Endodermal cell (in vitro differentiated cells): ENCODE measurements around the gene MNT. TPM values are rescaled to one million over a fixed set of nuclear protein-coding genes. Genes with fewer than 3 reads are reported as not detected.
A peak's percentile ranks its signal among the peaks of the same experiment; 100 is the strongest.

ENCODE experiments used
- DNase-seq: peaks from one replicate; pipeline ENCODE4 v3.0.0-alpha.2; 2017
- H3K27ac ChIP-seq: 2 replicates; pipeline ENCODE4 v1.5.1; 2013; ENCODE audit warnings: mild to moderate bottlenecking, low read depth, low read length, moderate library complexity
- H3K27me3 ChIP-seq: 2 replicates; pipeline ENCODE4 v1.6.1; 2013; ENCODE audit warnings: mild to moderate bottlenecking, low read length, moderate library complexity; ENCODE audit not compliant: insufficient read depth, control insufficient read depth, poor library complexity, severe bottlenecking
- H3K36me3 ChIP-seq: 2 replicates; pipeline ENCODE4 v1.7.0; 2013; ENCODE audit warnings: mild to moderate bottlenecking, low read length, moderate library complexity; ENCODE audit not compliant: control insufficient read depth, insufficient read depth
- H3K4me1 ChIP-seq: one replicate; pipeline ENCODE4 v1.7.0; 2013; ENCODE audit warnings: low read length; ENCODE audit not compliant: control insufficient read depth, insufficient read depth
- H3K4me3 ChIP-seq: 2 replicates; pipeline ENCODE4 v1.5.1; 2013; ENCODE audit warnings: mild to moderate bottlenecking, low read length, moderate library complexity
- H3K9ac ChIP-seq: 2 replicates; pipeline ENCODE4 v1.6.1; 2013; ENCODE audit warnings: mild to moderate bottlenecking, low read length, moderate library complexity; ENCODE audit not compliant: poor library complexity, severe bottlenecking; ENCODE audit errors: extremely low read depth
- H3K9me3 ChIP-seq: 2 replicates; pipeline ENCODE4 v1.6.1; 2013; ENCODE audit warnings: mild to moderate bottlenecking, low read length, moderate library complexity; ENCODE audit not compliant: control insufficient read depth
- H3K27ac Mint-ChIP-seq: 2 replicates; pipeline ENCODE4 v1.8.0; 2020; ENCODE audit warnings: mixed read lengths
- H3K27me3 Mint-ChIP-seq: 2 replicates; pipeline ENCODE4 v1.8.0; 2021; ENCODE audit warnings: mild to moderate bottlenecking, mixed read lengths; ENCODE audit not compliant: insufficient read depth
- H3K36me3 Mint-ChIP-seq: 2 replicates; pipeline ENCODE4 v1.8.0; 2020; ENCODE audit warnings: low read depth, mixed read lengths
- H3K4me1 Mint-ChIP-seq: 2 replicates; pipeline ENCODE4 v1.8.0; 2020; ENCODE audit warnings: mixed read lengths
- H3K4me3 Mint-ChIP-seq: 2 replicates; pipeline ENCODE4 v1.8.0; 2020; ENCODE audit warnings: mild to moderate bottlenecking, moderate library complexity, mixed read lengths
- H3K9me3 Mint-ChIP-seq: 2 replicates; pipeline ENCODE4 v1.8.0; 2020; ENCODE audit warnings: mild to moderate bottlenecking, mixed read lengths
- WGBS, 2 experiments: methylation state at CpG; one replicate each; pipeline versions ENCODE4 v1.1.5 to v1.1.7; 2013; ENCODE audit warnings: missing lambda C conversion rate in 2 of 2, mixed read lengths in 1 of 2; ENCODE audit not compliant: insufficient coverage in 1 of 2, insufficient read length in 1 of 2; 5-methylcytosine and 5-hydroxymethylcytosine counted together
- total RNA-seq, 2 donors: library from RNA; stranded (reverse); fragmentation: NEBNext Ultra II Directional in 1 of 2; extraction: Animal tissue kit (Norgen Biotek cat#: 25700) in 1 of 2; gene quantifications; 2 replicates in 1 of 2; 3 replicates in 1 of 2; pipeline ENCODE4 v1.2.1, GENCODE V29; 2021
- TF ChIP-seq, protein P1 (sequence below): fragments of 200-600 bp; sonication (generic); conservative IDR thresholded peaks from 2 replicates; pipeline ENCODE4 v1.5.0; 2021; ENCODE audit warnings: antibody characterized with exemption, mild to moderate bottlenecking

Gene MNT
- total RNA-seq, 2 donors from 2014 or later: 25.3 to 30.2 TPM

DNA sequence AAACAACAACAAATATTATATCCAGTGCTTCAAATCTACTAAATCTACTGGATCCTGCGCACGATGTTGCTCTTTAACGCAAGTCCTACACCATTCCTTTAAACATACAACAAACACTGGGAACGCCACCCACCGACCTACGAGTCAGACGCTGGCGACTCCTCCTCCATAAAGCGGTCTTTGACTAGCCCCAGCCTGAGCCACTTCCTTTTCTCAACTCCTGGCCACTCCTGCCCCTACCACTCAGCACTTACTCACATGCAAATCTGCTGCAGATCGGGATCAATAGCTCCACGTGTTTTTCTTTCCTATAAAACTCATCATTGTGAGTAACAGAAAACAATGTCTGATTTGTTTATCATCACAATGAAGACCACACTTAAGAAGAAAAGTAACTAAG, 32.8 kb upstream of the MNT start:
- Mint-ChIP-seq H3K4me3 (no peak overlapping the region), H3K27me3 (no peaks in the 10 kb centered on the region), H3K36me3 (peaks cover 59% of the 10 kb centered on the region), H3K9me3 (no peaks in the 10 kb centered on the region), H3K4me1 (peaks cover 23% of the 10 kb centered on the region), H3K27ac (peak overlapping the region; percentile 41)
- Histone ChIP-seq H3K4me3 (no peak overlapping the region), H3K4me1 (peaks cover 6% of the 10 kb centered on the region), H3K36me3 (peaks cover 57% of the 10 kb centered on the region), H3K27ac (peak overlapping the region; percentile 88), H3K27me3 (no peaks in the 10 kb centered on the region), H3K9ac (no peak overlapping the region), H3K9me3 (no peaks in the 10 kb centered on the region)
- 79 to 84% methylated on average over 11 of the region's 11 CpGs for WGBS, 2 experiments
- TF ChIP-seq, protein P1, sequence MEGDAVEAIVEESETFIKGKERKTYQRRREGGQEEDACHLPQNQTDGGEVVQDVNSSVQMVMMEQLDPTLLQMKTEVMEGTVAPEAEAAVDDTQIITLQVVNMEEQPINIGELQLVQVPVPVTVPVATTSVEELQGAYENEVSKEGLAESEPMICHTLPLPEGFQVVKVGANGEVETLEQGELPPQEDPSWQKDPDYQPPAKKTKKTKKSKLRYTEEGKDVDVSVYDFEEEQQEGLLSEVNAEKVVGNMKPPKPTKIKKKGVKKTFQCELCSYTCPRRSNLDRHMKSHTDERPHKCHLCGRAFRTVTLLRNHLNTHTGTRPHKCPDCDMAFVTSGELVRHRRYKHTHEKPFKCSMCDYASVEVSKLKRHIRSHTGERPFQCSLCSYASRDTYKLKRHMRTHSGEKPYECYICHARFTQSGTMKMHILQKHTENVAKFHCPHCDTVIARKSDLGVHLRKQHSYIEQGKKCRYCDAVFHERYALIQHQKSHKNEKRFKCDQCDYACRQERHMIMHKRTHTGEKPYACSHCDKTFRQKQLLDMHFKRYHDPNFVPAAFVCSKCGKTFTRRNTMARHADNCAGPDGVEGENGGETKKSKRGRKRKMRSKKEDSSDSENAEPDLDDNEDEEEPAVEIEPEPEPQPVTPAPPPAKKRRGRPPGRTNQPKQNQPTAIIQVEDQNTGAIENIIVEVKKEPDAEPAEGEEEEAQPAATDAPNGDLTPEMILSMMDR: no peak
- no peak for DNase-seq

DNA sequence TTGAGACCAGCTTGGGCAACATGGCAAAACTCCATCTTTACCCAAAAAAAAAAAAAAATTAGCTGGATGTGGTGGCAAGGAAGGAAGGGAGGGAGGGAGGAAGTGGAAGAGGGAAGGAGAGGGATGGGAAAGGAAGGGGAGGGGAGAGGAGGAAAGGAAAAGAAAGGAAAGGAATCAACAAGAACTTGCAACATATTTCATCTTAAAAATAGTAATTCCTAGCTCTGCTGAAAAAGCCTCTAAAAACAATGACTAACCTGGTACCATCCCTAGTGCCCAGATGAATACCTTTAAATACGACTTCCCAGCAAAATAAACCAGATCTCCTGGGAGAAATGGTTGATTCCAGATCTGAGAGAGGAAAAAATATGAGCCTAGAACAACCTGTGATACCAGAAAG, 27.1 kb upstream of the MNT start:
- no CpG with 5 or more reads among the region's 1 CpG for WGBS, 2 experiments
- Histone ChIP-seq H3K36me3 (peaks cover 48% of the 10 kb centered on the region), H3K9ac (no peak overlapping the region), H3K4me3 (no peak overlapping the region), H3K27me3 (no peaks in the 10 kb centered on the region), H3K27ac (no peak overlapping the region), H3K9me3 (no peaks in the 10 kb centered on the region), H3K4me1 (no peaks in the 10 kb centered on the region)
- Mint-ChIP-seq H3K9me3 (no peaks in the 10 kb centered on the region), H3K27me3 (no peaks in the 10 kb centered on the region), H3K27ac (no peak overlapping the region), H3K4me1 (no peaks in the 10 kb centered on the region), H3K36me3 (peaks cover 57% of the 10 kb centered on the region), H3K4me3 (no peak overlapping the region)
- no peak for DNase-seq
- TF ChIP-seq, protein P1: no peak

- no peak overlapping the region for H3K9ac ChIP-seq
- no peak overlapping the region for H3K4me3 Mint-ChIP-seq
- TF ChIP-seq, protein P1: no peak
- H3K36me3 Mint-ChIP-seq: peaks cover 51% of the 10 kb centered on the region
- H3K9me3 Mint-ChIP-seq: no peaks in the 10 kb centered on the region
- H3K4me1 ChIP-seq: no peaks in the 10 kb centered on the region
- H3K9me3 ChIP-seq: no peaks in the 10 kb centered on the region
- H3K27me3 Mint-ChIP-seq: no peaks in the 10 kb centered on the region
- no peaks in the 10 kb centered on the region for H3K27me3 ChIP-seq
- H3K27ac ChIP-seq: no peak overlapping the region
- peaks cover 42% of the 10 kb centered on the region for H3K36me3 ChIP-seq
- 91 to 100% methylated on average over 1 to 2 of the region's 2 CpGs for WGBS, 2 experiments
- DNase-seq: no peak
- H3K4me1 Mint-ChIP-seq: no peaks in the 10 kb centered on the region
- no peak overlapping the region for H3K27ac Mint-ChIP-seq
- no peak overlapping the region for H3K4me3 ChIP-seq
Measured at GRCh38 chr17:2427215-2427614, 26.4 kb upstream of the MNT start.
